Bone marrow (tissue), 2 donors: Measurements from ENCODE around the gene ACP1.

Experiments used
- DNase-seq, 2 donors: peaks; one replicate each; lab custom pipeline; 2025; lab: John Stamatoyannopoulos, UW

Gene ACP1

DNA sequence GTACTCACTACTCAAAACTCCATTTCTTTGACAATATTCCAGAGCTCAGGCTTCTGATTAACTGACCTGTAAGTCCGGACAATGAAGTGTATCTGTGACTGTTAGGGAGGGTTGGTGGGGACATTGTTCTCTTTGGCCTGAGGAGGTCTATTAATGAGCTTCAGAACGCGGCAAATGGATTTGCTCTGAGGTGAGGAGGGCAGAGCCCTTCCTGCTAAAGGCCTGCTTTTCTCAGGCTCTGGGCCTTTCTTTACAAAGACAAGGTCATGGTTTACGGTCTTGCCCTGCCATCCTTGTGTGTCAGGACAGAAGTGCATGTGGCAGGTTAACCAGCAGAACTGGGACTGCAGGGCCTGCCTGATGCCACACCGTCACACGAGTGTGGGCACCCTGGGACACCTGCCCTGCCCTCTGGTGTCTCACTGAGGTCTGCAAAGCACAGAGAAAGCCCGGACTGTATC, 15.9 kb downstream of the ACP1 start:
- no peak for DNase-seq

DNA sequence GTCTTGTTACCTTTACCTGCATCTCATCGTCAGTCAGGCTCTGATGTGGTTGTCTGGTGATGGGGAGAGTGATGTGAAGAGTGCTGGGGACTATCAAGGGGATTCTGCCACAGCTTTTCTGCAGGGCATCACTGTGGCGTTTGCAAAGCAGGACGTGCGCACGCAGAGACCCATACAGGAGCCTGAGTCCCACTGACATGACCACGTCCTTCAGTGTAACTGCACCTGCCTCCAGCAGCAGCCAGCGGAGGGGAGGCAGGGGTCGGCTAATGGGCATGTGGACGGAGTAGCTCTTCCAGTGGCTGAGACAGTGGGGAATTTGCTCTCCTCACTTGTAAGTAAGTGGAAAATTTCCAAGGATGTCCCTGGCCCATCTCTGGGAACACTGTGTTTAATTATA, 16.6 kb downstream of the ACP1 start:
- no peak for DNase-seq

DNA sequence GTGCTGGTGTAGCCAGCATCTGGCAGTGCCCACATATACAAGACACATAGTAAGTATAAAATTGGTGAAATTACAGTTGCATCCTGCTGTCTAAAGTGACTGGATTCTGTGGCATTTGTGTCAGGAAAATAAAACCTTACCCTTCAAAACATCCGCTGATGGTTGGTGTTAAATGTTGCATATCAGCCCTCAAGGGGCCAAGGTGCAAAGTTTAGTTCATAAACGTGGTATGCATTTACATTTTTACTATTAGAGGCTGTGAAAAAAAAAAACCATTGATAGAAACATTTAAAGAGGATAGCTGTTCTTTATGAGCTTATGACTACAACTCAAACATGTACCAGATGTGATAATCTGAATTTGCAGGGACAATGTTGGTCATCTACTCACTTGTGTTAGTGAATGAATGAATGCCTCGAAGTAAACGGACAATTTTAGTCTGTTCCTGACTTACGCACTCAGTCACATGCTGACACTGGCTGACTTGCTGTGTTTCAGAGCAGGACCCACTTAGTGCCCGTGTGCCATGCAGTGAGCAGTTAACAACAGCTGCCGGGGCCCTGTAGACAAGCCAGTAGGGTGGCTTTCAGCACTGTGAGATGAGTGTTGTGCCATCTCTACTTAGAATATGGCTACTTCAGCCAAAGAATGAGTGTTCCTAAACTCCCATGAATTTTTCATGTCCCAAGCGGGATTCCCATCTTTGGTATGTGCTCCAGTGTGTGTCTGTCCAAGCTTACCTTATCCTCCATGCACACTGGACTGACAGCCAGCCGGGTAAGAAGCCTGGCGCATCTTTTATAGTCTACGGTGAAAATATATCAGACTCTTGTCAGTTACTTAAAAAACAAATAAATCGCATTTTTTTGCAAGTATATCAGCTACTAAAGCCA, 17.9 kb downstream of the ACP1 start:
- DNase-seq: no peak

DNA sequence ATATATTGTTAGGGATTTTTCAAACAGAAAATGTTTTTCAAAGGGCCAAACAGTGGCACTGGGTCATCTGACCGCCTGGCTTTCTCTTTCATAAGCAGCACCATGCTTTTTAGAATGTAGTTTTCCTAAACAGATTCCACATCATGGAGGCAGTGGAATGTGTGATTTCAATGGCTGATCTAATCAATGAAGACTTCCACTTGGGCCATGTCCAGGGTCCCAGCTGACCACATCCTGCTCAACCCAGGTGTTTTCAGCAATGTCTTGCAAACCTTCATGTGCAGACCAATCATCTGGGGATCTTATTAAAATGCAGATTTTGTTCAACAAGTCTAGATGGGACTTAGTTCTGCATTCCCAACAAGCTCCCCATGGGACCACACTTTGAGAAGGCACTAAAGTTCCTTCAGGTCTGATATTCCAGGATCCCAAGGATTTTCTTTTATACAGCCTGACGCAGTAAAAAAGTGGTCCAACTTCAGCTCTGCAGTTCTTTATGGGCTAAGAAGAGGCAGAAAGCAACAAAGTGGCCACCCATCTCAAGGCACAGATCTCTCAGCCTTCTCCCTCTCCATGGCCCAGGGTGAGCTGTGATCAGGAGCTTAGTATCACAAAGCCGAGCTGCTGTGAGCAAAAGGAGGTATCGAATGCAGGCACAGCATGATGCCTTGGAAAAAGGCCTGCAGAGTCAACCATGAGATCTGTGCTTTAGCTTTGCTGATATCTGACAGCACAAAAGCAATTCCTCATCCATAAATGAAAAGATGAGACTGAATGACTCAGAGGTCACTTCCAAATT, 19.4 kb downstream of the ACP1 start:
- DNase-seq: no peak

DNA sequence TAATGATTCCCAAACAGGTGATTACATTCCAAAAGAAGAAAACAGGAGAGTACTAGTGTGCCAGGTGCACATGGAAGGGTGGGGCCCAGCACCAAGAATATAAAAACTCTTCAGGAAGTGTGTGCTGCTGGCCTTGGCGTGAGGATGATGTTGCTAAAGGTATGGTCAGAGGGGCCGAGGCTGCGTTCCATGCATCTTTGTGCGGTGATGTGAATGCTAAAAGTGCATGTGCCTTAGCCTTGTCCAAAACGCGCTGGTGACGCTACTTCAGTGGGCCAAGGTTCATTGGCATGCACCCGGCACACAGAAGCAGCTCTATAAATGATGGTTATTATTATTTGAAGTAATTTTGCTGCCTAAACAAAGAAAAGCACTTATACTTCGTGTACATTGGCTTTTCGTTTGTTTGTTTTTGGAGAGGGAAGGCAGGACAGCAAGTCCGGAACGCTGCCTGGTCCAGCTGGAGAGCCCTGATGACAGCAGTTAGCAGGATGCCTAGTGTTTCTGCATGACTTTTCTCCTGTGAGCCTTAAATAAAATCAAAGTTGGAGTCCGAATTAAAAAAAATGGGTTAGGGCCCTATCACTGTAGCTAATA, 20.2 kb downstream of the ACP1 start:
- no peak for DNase-seq

DNA sequence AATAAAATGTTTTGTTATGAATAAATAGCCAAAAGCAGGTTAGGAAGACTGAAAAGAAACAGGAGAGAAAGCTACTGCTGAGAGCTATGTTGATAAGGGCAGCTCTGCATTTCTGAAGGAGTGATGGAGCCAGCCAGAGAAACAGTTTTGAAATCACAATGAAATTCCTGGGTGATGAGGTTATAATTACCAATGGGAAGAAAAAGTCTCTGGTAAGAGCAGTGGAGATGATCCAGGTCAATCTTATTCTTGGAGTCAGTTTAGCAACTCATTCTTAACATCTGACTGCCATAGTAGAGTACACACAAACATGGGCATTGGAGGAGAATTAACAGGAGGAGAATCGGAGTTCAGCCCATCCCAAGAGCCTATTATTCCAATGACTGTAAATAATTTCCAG, 20.8 kb downstream of the ACP1 start:
- DNase-seq: no peak

DNA sequence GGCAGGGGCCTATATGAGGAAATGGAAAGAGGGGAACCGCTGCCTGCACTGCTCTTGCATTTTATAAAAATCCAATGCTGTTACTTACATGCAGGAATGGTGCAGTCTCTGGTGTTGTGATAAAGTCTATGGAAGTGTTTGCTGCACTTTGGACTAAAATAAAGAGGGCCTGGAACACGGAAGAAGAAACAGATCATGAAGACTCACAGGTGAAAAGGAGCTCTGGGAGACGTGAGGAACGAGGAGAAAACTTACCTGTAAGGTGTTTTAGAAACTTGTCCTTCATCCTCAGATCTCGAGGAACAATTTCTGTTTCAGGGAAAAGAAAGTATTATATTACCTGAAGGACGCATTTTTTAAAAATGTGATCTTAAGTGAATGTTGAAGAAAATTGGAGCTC, 21.3 kb downstream of the ACP1 start:
- no peak for DNase-seq

DNA sequence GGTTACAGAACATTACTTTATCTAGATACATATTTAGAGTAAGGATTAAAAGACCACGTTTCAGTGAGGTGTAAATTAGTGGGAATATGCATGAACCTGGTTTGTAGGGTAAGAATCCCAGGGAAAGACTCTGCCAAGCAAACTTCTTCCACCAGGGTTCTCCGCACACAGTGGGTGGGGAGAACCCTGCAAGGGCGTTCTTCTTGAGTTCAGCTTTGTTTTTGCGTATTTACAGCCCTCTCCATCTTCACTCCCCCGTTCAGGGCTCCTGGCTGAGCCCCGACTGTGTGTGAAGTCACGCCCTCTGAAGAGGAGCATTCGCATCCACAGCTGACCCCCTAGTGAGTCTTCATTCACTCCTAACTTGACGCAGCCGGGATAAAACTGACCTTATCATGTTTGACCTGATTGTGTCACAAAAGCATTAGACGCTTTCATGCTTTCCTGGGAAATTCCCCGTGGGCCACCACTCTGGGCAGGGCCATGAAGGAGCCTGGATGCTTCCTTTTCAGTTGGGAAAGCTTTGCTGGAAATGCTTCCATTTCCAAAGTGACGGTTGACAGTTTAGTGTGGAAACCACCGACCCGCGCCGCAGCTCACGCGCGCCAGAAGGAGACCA, 22.1 kb downstream of the ACP1 start:
- DNase-seq: no peak

DNA sequence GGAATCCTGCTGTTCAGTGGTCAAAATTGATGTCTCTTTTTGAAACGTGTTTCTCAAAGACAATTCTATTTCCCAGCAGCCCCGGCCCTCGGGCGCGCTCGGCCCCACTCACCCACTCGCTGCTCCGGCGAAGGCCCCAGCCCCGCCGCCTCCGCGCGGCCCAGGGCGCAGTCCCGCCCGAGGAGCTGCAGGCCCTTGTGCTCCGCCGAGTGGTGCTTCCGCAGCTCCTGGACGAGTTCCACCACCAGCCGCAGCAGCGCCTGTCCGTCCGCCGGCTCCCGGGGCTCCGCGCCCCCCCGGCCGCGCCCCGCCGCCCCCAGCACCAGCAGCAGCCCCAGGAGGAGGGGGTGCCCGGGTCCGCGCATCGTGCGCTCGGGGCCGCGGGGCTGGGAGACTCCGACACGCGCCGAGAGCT, 22.7 kb downstream of the ACP1 start:
- DNase-seq: no peak

DNA sequence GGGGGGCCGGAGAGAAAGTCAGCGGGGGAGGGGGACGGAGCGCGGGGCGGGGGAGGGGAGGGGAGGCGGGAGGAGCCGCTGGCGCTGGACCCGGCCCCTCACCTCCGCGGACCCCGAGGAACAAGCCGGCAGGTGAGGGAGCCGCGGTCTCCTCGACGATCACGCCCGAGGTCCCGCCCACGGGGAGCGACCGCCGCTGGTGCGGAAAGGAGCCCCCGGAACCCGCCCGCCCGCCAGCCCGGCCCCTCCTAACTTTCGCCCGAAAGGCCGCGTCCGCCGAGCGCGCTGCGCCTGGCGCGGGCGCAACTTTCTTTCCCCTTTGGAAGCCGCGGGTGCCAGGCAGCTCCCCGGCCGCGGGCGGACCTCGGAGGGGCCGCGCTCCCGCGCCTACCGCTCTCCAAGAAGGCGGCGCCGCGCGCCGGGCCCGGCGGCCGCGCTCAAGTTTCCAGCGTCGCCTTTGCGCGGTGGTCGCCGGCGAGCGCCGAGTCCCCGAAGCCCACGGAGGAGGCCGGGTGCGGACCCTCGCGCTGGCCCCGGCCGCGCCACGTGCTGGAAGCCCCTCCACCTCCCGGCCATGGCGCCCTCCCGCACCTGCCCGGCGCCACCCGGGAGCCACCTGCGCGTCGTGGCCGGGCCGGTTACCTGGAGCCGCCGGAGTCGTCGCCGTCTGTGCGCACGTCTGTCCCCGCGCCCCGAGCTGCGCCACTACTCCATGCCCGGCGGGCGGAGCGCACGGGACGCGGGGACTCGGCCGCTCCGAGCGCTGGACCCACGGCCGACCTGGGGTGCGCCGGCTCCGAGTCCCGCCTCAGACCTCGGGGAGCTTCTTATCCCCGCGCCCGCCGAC, 23.4 kb downstream of the ACP1 start, which contains the start of gene ALKAL2:
ALKAL2 (minus strand) TSS at position 181 of the 847 bp plus-strand sequence. CDS start 256 bp downstream, outside the sequence.
- no peak for DNase-seq

DNA sequence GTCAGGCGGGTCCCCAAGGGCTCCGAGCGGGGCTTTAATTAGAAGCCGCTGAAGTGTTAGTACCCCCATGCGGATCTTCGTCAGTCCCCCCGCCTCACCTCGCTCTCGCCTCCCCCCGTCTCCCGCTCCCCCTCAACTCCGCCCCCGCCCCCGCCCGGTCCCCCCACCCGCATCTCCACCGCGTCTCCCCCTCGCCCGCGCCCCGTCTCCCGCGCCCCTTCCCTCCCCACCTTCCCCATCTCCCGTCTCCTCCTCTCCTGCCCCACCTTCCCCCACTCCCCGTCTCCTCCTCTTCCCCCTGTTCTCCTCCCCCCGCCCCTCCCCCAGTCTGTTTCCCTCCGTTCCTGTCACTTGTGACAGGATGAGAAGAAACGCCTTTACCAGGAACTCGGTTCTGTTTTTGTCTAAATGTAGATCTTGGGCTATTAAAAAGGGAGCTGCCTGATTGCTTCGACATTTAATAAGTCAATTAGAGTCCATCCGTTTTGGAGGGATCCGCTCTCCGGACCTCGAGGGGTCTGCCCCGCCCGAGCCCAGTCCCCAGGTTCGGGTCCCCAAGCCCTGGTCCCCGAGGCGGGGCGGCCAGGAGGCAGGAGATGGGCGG, 24.1 kb downstream of the ACP1 start:
- no peak for DNase-seq

DNA sequence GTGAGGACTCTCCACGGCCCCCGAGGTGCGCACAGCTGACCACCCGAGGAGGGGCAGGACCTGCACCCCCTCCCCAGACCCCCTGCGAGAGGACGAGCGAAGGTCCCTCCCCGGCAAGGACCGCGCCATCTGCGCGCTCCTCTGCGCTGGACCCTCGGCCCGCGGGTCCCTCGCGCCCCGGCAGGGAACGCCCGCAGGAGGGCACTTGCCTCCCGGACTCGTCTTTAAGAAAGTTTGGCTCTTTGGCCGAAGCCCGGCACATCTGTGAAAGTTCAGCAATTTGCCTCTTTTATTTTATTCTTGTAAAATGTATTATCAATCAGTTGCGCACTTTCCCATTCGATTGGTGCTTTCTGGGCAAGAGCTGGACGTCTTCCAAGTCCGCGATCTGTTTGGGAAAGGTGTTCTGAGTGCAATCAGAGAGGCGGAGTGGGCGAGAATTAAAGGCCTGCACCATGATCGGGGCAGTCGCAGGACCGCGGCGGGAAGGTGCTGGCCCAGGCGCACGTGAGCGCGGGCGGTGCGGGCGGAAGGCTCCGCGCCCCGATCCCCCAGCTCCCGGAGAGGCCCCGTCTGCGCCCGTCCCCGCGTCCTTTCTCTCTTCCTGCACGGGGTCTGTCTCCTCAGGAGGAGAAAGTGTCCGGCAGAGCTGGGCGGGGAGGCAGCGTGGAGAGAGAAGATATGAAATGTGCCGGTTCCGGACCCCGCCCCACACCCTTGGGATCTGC, 24.8 kb downstream of the ACP1 start:
- no peak for DNase-seq

DNA sequence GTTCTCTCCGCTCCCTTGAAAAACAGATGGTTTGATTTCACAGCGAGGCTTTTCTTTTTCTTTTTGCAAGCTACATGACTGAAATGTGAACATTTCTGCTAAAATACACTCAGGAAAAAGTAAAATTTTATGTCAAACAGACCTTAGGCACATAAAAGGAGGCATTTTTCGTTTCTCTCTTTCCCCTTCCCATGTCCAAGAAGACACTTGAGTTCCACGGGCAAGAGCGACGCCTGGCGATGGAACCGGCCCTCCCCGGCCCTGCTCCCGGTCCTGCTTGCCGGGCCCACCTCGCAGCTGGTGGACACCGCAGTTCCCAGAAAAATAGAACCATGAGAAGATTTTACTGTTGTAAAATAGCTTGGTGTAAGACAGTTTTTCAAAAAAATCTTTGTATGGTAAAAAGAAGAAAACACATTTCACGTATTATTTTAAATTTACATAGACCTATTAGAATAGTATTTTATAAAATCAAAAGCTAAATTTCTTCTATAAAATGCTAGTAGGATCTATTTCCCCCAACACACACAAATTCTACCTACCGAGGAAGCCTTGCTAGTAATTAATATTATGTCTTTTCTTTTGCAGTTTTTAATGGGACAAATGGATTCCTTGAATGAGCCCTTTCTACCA, 25.5 kb downstream of the ACP1 start:
- DNase-seq: peak in 1 of 2 donors; percentile 10

DNA sequence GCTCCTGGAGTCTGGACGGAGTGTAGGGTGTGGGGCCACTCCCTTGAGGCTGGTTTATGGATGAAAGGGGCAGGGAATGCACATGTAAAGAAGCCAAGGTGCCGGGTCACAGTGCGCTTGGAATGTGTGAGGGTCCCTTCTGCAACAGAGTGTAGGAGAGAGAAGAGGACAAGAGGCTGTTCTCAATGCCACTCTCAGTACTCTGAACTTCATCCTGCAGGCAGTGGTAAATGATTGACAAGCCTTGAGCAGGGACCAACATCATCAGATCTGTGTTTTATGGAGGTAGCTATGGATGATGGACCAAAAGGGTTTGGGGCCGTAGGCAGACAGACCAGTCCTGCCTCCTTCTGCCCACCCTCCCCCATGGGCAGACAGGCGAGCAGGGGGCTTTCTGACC, 30.3 kb downstream of the ACP1 start:
- no peak for DNase-seq

DNA sequence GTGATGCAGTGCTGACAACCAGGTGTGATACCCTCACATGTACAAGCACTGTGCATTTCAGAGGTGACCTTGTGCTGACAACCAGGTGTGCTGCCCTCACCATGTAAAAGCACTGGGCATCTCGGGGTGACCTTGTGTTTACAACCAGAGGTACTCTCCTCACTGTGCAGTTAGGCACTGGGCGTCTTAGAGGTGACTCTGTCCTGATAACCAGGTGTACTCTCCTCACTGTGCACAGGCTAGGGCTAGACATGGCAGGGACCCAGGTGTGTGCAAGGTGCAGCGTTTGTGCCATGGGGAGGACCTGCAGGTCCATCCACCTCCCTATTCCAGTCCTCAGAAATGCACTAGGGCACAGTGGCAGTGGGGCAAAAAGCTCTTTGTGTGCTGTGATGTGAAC, 31.6 kb downstream of the ACP1 start:
- no peak for DNase-seq

DNA sequence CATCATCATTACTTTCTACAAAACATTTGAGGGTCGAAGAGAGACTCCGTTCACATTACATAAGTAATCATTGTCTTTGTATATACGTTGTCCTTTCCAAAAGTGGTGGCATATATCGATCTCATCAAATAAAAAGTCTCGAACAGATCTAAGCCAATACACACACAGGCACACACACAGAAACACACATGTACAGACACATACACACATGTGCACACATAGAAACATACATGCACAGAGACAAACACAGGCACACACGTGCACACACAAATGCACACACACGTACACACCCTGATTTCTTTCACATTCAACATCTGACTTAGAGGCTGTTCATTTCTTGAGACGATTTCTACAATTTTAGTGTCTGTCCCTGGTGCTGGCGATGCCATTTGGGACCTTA, 40.6 kb downstream of the ACP1 start:
- DNase-seq: no peak

DNA sequence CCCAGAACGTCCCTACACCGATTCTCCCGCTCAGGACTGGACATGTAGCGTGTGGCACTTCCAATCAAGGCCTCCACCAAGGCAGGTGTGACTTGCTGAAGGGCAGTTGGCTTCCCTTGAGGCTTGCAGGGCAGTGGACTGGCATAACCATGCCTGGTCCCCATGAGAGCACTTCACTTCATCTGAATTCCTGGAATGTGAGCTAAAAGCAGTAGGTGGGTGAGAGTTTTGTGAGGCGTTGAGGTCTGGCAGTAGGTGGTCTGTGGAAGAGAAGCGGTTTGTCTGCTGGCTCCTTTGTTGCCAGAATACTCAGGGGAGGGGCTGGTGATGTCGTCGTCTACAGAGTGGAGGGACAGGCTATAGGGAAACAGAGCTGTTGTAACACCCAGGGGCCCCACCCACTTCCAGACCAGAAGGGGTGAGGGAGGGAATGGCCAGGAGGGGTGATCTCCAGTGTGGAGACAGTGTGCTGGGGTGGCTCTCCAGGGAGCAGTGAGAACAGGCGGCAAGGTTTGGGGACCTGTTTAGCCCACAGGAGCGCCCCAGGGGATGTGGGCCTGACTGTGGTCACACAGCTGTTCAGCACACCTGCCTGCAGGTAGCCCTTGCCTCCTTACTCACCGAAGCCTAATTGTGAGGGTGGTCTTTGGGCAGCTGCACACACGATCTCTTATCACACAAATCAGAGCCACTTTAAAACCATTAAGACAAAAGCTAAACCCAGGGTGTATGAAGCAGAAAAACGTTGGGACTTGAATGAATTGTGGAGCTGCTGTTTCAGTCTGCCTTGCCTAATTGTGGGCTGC, 44.6 kb downstream of the ACP1 start:
- DNase-seq: no peak

DNA sequence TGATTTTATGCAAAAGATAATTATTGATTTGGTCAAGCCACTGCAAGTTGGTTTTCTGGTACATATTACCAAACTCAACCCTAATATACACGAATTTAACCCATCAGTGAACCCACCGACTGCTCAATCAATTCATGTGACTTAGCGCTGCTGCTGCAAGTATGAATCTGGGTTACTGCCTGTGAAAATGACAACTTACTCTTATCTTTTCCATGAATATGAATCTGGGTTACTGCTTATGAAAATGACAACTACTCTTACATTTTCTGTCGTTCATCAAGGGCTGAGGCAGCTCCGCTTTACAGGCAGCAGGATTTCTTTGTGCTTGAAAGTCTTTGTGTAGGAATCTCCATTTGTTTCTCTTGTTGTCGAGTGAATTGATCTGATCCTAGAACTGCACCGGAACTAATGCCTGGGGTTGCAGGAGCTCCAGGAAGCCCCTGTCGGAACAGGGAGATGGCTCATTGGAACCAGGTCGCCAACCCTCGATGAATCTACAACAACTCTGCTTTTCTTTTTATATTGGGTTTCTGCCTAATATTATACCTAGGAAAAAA, 45.3 kb downstream of the ACP1 start:
- DNase-seq: no peak
